Hepatic stellate cell (primary cell): ENCODE data around the gene CPM.
"Not testable (repeated sequence)": the region's sequence is repeated elsewhere in the genome, so short reads cannot be mapped to it uniquely, and the experiment has no call there.

ENCODE experiments used
- DNase-seq: peaks from one replicate; pipeline ENCODE4 v3.0.0; 2011; ENCODE audit warnings: low spot score

CPM gene

DNA sequence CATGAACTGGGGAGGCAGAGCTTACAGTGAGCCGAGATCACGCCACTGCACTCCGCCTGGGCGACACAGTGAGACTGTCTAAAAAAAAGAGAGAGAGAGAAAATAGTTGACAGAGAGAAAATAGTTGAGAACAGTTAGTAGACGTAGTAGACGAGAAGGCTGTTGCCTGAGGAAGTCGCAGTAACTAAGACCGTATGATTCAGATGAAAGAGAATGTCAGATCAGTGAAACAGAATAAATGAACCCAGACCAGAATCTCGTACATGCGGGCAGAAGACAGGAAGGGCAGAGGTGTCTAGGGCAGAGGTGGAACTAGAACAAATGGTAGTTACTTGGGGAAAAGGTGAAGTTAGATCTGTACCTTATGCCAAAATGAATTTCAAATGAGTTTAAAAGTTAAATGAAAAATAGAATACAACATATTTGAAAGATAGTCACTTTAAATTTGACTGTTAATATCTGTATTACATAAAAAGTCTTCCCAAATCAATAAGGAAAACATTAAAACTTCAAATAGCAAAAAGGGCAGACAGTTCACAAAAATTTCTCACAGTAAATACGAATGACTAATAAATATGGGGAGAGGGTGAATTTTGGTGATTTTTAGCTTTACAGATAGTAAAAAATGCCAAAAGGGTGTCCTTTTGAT is 107.3 kb downstream of the CPM start:
- no peak for DNase-seq

DNA sequence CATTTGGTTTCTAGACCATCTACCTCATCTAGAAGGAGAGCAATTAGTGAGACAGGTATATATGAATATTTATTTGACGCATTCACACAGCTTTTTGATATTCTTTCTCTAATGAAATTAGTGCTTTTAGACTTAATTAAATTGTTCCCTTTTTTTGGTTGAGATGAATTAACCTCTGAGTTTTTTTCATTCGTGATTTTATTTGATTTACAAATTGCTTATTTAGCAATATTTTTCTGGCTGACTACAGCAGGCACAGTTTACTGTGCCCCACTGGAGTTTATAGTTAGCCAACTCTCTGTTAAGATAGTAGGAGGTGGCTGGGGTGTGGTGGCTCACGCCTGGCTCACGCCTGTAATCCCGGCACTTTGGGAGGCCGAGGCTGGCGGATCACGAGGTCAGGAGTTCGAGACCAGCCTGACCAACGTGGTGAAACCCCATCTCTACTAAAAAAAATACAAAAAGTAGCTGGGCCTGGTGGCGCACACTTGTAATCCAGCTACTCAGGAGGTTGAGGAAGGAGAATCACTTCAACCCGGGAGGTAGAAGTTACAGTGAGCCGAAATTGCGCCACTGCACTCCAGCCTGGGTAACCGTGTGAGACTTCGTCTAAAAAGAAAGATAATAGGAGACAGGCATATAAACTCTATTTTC is 108.2 kb downstream of the CPM start:
- DNase-seq, result no peak

DNA sequence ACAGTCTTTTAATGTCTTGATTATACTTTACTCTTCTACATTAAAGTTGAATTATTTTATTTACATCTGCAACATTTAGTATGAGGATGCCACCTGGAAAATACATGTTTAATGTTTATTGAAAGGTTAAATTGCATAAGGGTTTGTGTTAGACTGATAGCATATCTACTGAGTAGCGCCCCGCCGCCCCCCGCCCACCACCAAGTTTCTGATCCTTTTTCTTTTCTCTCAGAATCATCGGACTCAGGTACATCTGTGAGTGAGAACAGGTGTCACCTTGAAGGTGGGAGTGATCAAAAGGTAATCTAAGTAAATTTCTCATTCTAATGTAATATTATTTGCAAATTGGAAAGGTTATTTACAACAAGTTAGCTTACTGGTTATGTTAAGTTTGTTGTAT is 108.8 kb downstream of the CPM start:
- DNase-seq, result no peak

DNA sequence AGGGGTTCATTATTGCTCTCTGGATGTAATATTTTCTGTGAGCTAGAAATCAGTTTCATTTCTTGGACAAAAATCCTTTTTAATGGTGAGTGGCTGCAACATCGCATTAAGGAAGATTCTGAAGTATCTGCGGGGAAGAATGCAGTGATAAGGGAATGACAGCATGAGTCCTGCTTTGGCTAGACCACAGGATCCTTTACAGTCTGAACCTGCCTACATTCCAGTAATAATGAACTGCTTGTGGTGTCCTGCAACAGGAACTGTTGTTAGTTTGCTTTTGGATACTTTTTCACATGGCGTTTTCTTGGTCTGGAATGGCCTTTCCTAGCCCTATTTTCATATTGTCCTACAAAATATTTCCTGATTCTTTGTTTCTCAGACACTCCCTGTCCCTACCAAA is 109.3 kb downstream of the CPM start:
- DNase-seq, result peak; percentile 9

DNA sequence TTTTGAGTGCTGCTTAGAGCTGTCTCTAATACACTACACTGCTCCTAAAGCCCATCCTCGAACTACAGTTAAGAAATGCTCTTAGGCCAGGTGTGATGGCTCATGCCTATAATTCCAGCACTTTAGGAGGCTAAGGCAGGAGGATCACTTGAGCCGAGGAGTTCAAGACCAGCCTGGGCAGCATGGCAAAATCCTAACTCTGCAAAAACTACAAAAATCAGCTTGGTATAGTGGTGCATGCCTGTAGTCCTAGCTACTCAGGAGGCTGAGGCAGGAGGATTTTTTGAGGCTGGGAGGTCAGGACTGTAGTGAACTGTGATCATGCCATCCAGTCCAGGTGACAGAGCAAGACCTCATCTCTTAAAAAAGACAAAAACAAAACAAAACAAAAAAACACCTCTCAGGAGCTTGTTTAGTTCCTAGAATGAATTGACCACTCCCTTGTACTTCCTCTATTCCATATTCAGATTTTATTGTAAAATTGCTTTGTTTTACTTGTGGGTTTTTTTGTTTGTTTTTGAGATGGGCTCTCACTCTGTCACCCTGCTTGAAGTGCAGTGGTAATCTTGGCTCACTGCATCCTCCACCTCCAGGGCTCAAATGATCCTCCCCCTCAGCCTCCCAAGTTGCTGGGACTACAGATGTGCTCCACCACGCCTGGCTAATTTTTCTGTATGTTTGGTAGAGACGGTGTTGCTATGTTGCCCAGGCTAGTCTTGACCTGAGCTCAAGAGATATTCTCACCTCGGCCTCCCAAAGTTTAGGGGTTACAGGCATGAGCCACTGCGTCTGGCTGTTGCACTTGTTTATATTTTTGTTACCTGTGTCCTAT is 111.4 kb downstream of the CPM start:
- no peak for DNase-seq

DNA sequence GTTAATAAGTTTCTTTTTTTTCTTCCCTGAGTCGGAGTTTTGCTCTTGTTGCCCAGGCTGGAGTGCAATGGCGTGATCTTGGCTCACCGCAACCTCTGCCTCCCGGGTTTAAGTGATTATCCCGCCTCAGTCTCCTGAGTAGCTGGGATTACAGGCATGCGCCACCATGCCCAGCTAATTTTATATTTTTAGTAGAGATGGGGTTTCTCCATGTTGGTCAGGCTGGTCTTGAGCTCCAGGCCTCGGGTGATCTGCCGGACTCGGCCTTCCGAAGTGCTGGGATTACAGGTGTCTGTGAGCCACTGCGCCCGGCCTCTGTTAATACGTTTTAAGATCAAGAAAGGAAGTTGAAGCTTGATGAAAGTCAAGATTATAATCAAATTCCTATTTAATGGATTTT is 113.5 kb downstream of the CPM start:
- DNase-seq, result not testable (repeated sequence)

DNA sequence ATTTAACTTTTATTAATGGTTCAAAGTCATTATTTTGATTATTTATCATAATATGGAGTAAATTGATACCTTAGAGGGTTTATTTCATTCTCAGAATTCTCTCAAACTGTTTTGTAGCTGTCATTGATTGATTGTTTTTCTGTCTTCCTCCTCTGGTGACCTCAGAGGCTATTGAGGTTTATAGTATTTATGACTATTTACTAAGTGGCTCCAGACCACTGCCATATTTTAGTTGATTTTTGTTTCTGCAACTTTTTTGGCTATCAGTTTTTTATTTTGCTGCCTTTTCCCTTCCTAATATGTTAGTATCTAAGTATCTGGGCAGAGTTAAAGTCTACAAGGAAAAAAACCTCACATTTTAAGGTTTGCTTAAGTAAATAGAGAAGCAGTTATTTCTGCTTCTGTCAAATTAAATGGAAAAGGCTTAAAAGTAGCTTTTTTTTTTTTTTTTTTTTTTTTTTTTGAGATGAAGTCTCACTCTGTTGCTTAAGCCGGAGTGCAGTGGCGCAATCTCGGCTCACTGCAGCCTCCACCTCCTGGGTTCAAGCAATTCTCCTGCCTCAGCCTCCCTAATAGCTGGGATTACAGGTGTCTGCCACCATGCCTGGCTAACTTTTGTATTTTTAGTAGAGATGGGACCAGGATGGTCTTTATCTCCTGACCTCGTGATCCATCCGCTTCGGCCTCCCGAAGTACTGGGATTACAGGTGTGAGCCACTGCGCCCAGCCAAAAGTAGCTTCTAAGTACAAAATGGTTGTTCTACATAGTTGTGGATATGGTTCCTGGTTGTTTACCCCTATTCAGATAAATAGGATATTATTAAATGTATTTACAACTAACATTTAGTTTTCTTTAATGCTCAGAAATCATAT is 116.8 kb downstream of the CPM start:
- no peak for DNase-seq

DNA sequence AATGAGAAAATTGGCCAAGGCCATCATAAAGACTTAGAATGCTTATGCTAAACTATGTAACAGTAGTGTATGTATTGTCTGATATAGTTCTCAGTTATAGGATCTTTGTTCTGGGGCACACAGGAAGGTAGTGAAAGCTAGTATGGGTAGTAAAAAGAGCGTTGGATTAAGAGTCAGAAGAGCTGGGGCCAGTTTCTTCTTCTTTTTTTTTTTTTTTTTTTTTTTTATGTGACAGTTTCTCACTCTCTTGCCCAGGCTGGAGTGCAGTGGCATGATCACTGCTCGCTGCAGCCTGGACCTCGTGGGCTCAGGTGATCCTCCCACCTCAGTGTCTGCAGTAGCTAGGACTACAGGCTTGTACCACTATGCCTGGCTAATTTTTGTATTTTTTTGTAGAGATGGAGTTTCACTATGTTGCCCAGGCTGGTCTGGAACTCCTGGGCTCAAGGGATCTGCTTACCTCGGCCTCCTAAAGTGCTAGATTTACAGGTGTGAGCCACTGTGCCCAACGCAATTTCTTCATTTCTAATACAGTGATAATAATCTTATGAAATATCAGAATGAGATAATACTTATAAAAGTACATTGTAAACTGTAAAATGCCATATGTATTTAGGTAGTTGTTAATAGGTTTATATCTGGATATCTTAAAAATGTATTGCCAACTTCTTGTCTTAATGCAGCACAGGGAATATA is 117.6 kb downstream of the CPM start:
- no peak for DNase-seq

DNA sequence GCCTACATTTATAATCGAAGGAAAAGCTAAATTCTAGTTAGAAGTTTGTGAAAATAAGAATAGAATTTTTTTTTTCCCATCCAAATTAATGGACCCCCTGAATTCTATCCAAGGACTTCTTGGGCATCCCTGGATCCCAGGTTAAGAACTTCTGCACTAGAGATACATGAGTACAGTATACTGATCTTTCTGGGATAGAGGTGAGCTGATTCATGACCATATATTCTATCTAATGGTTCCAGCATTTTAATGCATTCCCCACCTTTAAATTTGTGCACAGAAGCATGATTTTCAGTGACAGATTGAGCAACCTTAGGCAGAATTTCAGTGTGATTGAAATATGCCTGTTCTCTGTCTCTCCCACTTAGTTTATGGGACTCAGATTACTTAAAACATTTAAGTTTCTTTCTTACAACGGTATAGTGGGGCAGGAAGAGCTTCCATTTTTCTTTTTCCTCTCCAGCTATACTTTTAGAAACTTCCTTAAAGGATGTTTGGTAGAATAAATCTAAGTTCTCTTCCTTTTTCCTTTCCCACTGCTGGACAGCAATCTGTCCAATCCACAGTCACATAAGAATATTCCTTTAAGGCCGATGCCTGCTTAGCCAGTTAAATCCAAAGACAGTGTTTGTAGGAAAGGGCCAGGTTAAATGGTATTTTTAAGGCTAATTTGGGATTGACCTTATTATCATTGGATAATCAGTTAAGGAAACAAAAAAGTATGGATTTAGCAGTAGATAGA is 118.3 kb downstream of the CPM start:
- no peak for DNase-seq

DNA sequence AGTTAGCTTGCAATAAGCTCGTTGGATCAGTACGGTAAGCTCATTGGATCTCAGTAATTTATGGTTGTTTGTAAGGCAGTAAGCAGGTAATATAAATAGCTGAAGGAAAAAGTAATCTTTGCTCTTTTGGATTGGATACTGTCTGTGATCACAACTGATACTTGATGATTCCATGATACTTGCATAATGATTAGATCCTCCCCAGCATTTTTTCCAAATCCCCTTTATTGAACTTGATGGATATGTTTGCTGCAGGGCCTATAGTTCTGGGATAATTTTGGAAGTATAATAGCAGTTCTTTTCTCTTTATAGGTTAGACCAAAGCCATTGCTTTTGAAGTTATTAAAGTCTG is 119.8 kb downstream of the CPM start:
- DNase-seq, result no peak

DNA sequence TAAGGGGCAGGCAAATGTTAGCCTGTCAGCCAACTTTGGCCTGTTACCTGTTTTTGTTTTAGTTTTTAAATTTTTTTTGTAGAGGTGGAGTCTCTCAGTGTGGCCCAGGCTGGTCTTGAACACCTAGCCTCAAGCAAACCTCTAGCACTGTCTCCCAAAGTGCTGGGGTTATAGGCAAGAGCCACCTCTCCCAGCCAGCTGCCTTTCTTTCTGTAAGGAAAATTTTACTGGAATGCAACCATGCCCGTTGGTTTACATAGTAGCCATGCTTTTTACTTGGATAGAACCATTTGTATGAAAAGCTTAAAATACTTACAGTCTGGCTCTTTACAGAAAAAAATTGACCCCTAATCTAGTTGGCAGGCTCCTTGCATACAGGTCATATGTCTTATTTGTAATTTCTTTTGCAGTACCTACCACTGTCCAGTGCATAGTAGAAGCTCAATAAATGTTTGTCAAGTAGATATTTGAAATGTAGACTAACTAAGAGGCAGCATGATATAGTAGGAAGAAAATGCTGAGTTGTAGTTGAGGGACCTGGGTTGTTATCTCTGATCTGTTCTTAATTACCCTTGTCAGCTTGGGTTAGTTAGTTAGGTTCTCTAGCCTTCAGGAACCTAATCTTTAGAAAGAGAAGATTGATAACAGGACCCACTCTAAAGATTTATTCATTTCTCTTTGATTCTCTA is 120.3 kb downstream of the CPM start:
- DNase-seq, result no peak

DNA sequence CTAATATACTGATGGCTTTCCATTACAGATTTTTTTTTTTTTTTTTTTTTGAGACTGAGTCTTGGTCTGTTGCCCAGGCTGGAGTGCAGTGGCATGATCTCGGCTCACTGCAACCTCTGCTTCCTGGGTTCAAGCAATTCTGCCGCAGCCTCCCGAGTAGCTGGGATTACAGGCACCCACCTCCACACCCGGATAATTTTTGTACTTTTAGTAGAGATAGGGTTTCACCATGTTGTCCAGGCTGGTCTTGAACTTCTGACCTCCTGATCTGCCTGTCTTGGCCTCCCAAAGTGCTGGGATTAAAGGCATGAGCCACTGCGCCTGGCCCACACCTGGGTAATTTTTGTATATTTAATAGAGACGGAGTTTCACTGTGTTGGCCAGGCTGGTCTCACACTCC is 121.4 kb downstream of the CPM start:
- DNase-seq, result not testable (repeated sequence)

DNA sequence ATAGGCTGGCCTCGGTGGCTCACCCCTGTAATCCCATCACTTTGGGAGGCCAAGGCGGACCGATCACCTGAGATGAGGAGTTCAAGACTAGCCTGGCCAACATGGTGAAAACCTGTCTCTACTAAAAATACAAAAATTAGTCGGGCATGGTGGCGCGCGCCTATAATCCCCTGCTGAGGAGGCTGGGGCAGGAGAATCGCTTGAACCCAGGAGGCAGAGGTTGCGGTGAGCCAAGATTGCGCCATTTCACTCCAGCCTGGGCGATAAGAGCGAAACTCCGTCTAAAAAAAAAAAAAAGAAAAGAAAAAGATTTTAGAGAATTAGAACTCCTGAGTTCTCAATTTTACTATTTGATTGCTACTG is 123.0 kb downstream of the CPM start:
- DNase-seq, result not testable (repeated sequence)

DNA sequence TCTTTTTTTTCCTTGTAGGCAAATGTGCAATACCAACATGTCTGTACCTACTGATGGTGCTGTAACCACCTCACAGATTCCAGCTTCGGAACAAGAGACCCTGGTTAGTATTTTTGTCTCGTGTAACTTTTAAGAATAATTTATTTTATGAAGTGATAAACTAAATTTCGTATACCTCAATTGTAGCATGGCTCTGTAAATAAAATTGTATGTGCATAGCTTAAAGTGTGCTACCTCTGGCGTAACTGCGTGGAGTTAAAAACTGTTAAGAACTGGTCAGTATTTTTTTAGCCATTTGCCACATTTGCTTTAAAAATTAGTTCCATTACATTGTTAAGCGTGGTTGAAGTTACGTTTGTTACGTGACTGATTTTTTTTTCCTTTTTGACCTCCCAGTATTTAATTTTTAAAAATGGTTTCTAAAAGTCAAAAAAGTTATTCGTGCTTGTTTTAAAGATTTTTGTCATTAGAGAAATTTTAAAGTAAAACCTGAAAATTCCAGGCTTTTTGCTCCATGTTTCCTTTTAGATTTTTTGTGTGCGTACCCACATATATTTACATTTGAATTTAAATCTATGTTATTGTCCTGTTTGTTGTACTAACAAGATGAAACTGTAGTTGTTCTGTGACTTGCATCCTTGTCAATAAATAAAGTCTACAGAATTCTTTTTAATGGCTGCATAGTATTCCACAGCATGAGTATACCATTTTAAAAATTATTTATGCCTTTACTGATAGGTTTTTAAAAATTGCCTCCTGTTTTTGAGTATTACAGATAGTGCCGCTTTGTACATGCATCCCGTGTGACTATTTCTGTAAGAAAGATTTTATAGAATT is 123.6 kb downstream of the CPM start:
- DNase-seq, result no peak

DNA sequence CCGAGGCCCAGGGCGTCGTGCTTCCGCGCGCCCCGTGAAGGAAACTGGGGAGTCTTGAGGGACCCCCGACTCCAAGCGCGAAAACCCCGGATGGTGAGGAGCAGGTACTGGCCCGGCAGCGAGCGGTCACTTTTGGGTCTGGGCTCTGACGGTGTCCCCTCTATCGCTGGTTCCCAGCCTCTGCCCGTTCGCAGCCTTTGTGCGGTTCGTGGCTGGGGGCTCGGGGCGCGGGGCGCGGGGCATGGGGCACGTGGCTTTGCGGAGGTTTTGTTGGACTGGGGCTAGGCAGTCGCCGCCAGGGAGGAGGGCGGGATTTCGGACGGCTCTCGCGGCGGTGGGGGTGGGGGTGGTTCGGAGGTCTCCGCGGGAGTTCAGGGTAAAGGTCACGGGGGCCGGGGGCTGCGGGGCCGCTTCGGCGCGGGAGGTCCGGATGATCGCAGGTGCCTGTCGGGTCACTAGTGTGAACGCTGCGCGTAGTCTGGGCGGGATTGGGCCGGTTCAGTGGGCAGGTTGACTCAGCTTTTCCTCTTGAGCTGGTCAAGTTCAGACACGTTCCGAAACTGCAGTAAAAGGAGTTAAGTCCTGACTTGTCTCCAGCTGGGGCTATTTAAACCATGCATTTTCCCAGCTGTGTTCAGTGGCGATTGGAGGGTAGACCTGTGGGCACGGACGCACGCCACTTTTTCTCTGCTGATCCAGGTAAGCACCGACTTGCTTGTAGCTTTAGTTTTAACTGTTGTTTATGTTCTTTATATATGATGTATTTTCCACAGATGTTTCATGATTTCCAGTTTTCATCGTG is 124.4 kb downstream of the CPM start:
- DNase-seq, result peak; percentile 84

DNA sequence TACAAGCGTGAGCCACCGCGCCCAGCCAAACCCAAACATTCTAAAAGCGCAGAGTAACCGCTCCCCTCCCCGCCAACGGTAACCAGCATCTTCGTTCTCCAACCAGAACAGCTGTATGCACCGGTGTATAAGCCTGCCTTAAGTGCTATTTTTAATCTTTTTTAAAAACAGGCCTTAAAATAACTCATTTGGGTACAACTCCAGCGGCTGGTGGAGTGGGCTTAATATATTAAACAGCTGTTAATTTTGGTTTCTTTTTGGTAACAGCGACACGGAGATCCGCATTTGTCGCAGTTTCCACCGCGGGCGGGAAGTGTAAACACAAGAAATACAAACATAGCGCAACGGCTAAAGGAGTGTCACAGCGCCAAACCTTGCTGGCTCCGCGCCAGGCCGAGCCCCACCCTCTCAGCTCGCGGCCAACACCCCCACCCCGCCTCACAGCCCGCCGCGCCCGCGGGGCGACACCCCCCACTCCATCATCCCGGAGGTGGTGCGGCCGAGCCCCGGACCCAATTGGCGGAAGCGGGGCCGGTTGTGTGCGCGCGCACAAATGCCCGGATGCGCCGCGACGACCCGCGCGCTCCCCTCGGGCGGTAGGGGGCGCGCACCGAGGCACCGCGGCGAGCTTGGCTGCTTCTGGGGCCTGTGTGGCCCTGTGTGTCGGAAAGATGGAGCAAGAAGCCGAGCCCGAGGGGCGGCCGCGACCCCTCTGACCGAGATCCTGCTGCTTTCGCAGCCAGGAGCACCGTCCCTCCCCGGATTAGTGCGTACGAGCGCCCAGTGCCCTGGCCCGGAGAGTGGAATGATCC is 125.2 kb downstream of the CPM start, which contains the start of gene MDM2:
Gene MDM2 (plus strand): TSS at position 602 of the 812 bp plus-strand sequence. CDS start 301 bp downstream, outside the sequence.
- DNase-seq, result peak; percentile 97

DNA sequence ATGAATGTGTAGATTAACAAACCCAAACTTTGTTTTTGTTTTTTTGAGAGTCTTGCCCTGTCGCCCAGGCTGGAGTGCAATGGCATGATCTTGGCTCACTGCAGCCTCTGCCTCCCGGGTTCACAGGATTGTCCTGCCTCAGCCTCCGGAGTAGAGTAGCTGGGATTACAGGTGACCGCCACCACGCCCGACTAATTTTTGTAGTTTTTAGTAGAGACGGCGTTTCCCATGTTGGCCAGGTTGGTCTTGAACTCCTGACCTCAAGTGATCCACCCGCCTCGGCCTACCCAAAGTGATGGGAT is 125.7 kb downstream of the CPM start:
- DNase-seq, result not testable (repeated sequence)
